ENCODE data around the gene STK17B. TPM values are rescaled to one million over a fixed set of nuclear protein-coding genes. Genes with fewer than 3 reads are reported as not detected.

Gene STK17B
- total and polyA plus RNA-seq, 9 of the 15 experiments (the other 6 are each of a cell fraction or from before 2014, with no cell fraction given): 2.3 to 17.7 (median 8.5) TPM

- TF ChIP-seq ARID4B (CRISPR knock-in tag; IDR thresholded peaks at IDR 0.05) (no peak), KAT8 (IDR thresholded peaks at IDR 0.05; ENCODE audit: low read depth) (no peak), NR3C1 (CRISPR knock-in tag; IDR thresholded peaks at IDR 0.05) (no peak), RBBP5 (IDR thresholded peaks at IDR 0.05; ENCODE audit: borderline replicate concordance, insufficient read depth, low read length, poor library complexity, severe bottlenecking) (peak; percentile 92), MTA1 (IDR thresholded peaks at IDR 0.05; ENCODE audit: borderline replicate concordance) (no peak), THRAP3 (IDR thresholded peaks at IDR 0.05; ENCODE audit: borderline replicate concordance) (no peak), ZNF212 (CRISPR knock-in tag; IDR thresholded peaks at IDR 0.05) (no peak), CUX1 (CRISPR knock-in tag; IDR thresholded peaks at IDR 0.05) (no peak), MBD2 (IDR thresholded peaks at IDR 0.05; ENCODE audit: borderline replicate concordance, low read depth) (peak; percentile 58; the same call in 1 of the 2 replicates), ZNF274 (IDR thresholded peaks at IDR 0.05; ENCODE audit: borderline replicate concordance, low read depth, low read length) (no peak), NFIC (IDR thresholded peaks at IDR 0.05) (peak; percentile 62), ZNF57 (CRISPR knock-in tag; IDR thresholded peaks at IDR 0.05) (no peak), HBP1 (CRISPR knock-in tag; IDR thresholded peaks at IDR 0.05) (no peak), EWSR1 (IDR thresholded peaks at IDR 0.05; ENCODE audit: borderline replicate concordance, low read depth, partially characterized antibody) (no peak), ZNF146 (CRISPR knock-in tag; IDR thresholded peaks at IDR 0.05; ENCODE audit: unreplicated experiment) (no peak), PREB (CRISPR knock-in tag; IDR thresholded peaks at IDR 0.05) (no peak)
These were observed at the start of gene STK17B (continued) for GRCh38 chr2:196171248-196171871.
